ENCODE results near the gene CHD5. TPM values are rescaled to one million over a fixed set of nuclear protein-coding genes. Genes with fewer than 3 reads are reported as not detected.
"Not testable (repeated sequence)": the region's sequence is repeated elsewhere in the genome, so short reads cannot be mapped to it uniquely, and the experiment has no call there.

CHD5 gene
- total RNA-seq = under 1 TPM; 0.27 to 0.45 TPM

DNA sequence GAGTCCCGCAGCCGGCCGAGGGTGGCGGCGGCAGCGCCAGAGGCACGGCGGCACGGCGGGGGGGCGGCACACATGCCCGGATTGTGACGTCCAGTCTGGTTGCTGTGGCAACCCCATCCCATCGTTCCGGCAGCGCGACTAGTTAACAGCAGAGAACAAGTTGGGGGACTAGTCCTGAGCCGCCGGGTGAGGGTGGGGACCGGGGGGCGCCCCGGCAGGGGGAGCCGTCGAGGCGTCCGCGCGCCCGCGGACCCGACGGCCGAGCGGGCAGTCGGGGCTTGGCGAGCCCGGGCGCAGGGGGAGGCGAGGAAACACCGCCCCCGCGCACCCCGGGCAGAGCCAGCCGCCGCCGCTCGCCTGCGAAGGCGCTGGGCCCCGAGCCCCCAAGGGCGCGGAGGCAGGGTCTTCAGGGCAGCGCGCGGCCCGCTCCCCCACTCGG, at the start of gene CHD5:
TSS of gene CHD5 (minus strand) at position 54 of the 439 bp plus-strand sequence. CDS start 298 bp downstream, outside the sequence.
- DNase-seq = no peak
- H3K4me1 Mint-ChIP-seq (ENCODE audit: low read depth) = peaks cover 35% of the 10 kb centered on the region
- no peak within 1 kb of the TSS for H3K4me3 Mint-ChIP-seq
- H3K36me3 Mint-ChIP-seq (ENCODE audit: low read depth) = peaks cover 6% of the 10 kb centered on the region
- H3K9me3 Mint-ChIP-seq = no peaks in the 10 kb centered on the region
- CTCF ChIA-PET = no interaction called here
- peaks cover 41% of the 10 kb centered on the region for H3K27me3 Mint-ChIP-seq (ENCODE audit: low read depth)
- intact Hi-C loops (cut with micrococcal nuclease) = no loop called here
- no peak within 1 kb of the TSS for H3K27ac Mint-ChIP-seq

DNA sequence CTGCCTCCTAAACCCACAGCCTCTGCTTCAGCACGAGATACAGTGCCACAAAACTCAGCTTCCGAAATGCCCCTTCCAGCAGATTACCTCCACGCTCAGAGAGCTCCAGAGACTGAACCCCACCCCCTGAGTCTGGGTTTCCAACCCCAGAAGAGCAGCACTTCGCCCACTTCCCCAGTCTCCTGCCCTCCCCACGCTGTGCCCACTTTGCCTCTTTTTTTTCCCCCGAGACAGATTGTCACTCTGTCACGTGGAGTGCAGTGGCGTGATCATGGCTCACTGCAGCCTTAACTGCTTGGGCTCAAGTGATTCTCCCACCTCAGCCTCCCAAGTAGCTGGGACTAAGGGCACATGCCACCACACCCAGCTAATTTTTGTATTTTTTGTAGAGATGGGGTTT, 45.5 kb upstream of the CHD5 start:
- Mint-ChIP-seq H3K4me1 (ENCODE audit: low read depth) (no peaks in the 10 kb centered on the region), H3K4me3 (no peak overlapping the region), H3K36me3 (ENCODE audit: low read depth) (peaks cover 30% of the 10 kb centered on the region), H3K27me3 (ENCODE audit: low read depth) (no peaks in the 10 kb centered on the region), H3K27ac (no peak overlapping the region), H3K9me3 (no peaks in the 10 kb centered on the region)
- no peak for DNase-seq
- CTCF ChIA-PET = interaction anchor here (1.1 kb wide), 1 partner anchor 25 kb away, joined by 4 read pairs; no protein-coding TSS in a partner anchor
- intact Hi-C loops (cut with micrococcal nuclease) = no loop called here

DNA sequence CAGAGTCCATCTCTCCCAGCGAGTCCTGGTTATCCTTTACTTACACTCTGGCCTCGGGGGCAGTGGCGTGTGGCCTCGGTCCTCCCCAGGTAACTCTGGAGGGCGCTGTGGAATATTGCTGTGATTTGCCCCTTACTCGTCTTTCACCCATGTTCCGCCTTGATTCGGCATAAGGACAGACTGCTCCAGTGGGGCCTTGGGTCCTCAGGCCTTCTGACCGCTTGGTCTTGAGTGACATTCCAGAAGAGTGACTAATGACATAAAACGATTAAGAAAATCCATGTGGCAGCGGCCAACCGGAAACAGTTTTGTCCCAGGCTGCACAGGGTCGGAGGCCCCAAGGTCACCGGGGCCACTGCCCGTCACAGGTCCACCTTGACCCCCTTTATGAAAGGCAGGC, 44.6 kb upstream of the CHD5 start:
- Mint-ChIP-seq H3K27ac (no peak overlapping the region), H3K4me3 (no peak overlapping the region), H3K9me3 (no peaks in the 10 kb centered on the region), H3K4me1 (ENCODE audit: low read depth) (no peaks in the 10 kb centered on the region), H3K27me3 (ENCODE audit: low read depth) (no peaks in the 10 kb centered on the region), H3K36me3 (ENCODE audit: low read depth) (peaks cover 31% of the 10 kb centered on the region)
- intact Hi-C loops (cut with micrococcal nuclease) = no loop called here
- DNase-seq = no peak
- CTCF ChIA-PET = interaction anchor here (0.7 to 1.0 kb wide), 2 partner anchors 20 to 27 kb away, joined by 3 to 4 read pairs; no protein-coding TSS in a partner anchor

DNA sequence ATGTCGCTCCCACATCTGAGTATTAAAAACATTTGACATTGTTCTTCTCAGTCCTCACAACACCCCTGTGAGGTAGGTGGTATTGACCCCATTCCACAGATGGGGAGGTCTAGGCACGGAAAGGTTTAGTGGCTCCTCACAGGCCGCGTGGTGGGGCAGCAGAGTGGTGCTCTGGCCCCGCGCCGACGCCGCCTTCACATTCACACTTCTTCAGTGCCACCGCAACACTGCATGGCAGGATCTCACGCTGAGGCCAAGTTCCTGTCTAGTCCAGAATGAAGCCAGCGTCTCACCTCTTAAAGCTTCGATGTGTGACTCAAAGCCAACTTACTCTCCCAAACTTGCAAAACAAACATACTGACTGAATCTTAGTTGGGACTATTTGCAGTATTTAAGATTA, 43.5 kb upstream of the CHD5 start:
- intact Hi-C loops (cut with micrococcal nuclease) = no loop called here
- H3K36me3 Mint-ChIP-seq (ENCODE audit: low read depth) = peaks cover 30% of the 10 kb centered on the region

DNA sequence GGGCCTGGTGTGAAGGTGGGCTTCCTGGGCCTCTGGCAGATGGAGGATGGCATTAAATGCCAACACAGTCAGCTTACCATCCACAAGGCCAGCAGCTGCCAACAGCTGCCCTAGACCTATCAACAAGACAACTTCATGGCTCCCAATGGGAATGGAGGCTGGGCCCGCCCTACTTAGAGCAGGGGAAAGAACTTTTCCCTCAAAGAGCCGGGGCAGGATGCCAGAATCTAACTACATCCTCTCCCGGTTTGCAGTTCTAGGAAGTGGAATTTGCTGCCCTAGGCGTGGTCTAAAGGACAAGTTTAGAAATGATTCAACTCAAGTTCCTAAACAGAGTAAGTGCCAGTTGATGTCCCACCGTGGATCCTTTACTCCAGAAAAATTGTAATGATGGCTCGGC, 42.5 kb upstream of the CHD5 start:
- CTCF ChIA-PET = no interaction called here
- peaks cover under 1% of the 10 kb centered on the region for H3K27me3 Mint-ChIP-seq (ENCODE audit: low read depth)
- peaks cover 30% of the 10 kb centered on the region for H3K36me3 Mint-ChIP-seq (ENCODE audit: low read depth)
- H3K27ac Mint-ChIP-seq = no peak overlapping the region
- H3K4me1 Mint-ChIP-seq (ENCODE audit: low read depth) = no peaks in the 10 kb centered on the region
- H3K9me3 Mint-ChIP-seq = no peaks in the 10 kb centered on the region
- no peak for DNase-seq
- no peak overlapping the region for H3K4me3 Mint-ChIP-seq
- intact Hi-C loops (cut with micrococcal nuclease) = no loop called here

More for the DNA sequence above, 43.5 kb upstream of the CHD5 start:
- Mint-ChIP-seq H3K4me3 (no peak overlapping the region), H3K9me3 (no peaks in the 10 kb centered on the region), H3K4me1 (ENCODE audit: low read depth) (no peaks in the 10 kb centered on the region), H3K27me3 (ENCODE audit: low read depth) (no peaks in the 10 kb centered on the region), H3K27ac (no peak overlapping the region)
- CTCF ChIA-PET = interaction anchor here (1.0 kb wide), 1 partner anchor 19 kb away, joined by 4 read pairs; no protein-coding TSS in a partner anchor
- no peak for DNase-seq

DNA sequence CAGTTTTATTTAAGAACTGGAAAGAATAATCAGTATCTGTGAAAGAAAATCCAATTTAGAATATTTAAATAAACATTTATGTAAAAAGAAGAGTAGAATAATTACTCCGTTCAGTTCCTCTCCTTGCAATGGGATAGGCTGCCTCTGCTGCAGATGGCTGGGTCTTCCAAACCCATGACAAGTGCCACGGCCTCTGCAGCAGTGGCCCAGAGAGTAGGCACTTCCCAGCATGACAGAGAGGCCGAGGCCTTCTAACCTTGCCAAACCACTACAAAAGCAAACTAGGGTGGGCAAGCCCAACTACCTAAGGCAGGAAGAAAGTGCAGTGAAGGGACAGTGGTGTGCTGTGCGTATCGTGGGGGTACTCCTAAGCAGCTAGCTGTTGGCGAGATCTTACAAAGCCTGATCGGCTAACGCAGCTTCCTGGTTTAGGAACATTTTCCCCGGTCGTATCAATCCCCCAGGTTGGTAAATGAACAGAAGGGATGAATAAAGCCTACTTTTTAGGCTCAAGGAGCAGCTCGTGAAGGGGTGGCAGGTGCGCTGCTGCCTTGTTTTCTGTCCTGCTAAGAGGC, 41.2 kb upstream of the CHD5 start:
- peaks cover 24% of the 10 kb centered on the region for H3K36me3 Mint-ChIP-seq (ENCODE audit: low read depth)
- H3K4me3 Mint-ChIP-seq = no peak overlapping the region
- H3K27ac Mint-ChIP-seq = no peak overlapping the region
- no peaks in the 10 kb centered on the region for H3K9me3 Mint-ChIP-seq
- no peak for DNase-seq
- intact Hi-C loops (cut with micrococcal nuclease) = no loop called here
- H3K4me1 Mint-ChIP-seq (ENCODE audit: low read depth) = no peaks in the 10 kb centered on the region
- CTCF ChIA-PET = interaction anchor here (0.8 to 1.4 kb wide), 3 partner anchors 15 to 202 kb away, joined by 3 to 5 read pairs (median 3); partner anchors contain the start of gene RNF207
- peaks cover 9% of the 10 kb centered on the region for H3K27me3 Mint-ChIP-seq (ENCODE audit: low read depth)

DNA sequence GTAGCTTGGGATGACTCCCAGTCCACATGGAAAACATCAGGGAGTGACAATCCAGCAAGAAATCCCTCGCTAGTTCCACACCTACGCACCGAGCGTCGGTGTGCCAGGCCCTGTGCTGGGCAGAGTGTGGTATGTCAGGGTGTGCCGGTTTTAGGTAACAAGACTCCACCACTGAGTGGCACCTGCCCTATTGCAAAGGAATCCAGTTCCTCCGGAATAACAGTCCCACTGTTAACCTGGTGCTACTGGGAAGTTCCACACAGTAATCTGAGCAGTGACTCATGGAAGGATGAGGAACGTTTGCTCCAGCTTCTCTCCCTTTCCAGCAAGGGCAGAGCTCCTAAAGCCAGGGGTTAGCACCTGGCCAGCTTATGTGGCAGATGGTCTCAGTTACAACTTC, 40.1 kb upstream of the CHD5 start:
- Mint-ChIP-seq H3K4me3 (no peak overlapping the region), H3K36me3 (ENCODE audit: low read depth) (peaks cover 20% of the 10 kb centered on the region), H3K9me3 (no peaks in the 10 kb centered on the region), H3K27me3 (ENCODE audit: low read depth) (peaks cover 16% of the 10 kb centered on the region), H3K27ac (no peak overlapping the region), H3K4me1 (ENCODE audit: low read depth) (no peaks in the 10 kb centered on the region)
- intact Hi-C loops (cut with micrococcal nuclease) = no loop called here
- DNase-seq = no peak
- CTCF ChIA-PET = interaction anchor here (0.8 to 1.4 kb wide), 2 partner anchors 14 to 16 kb away, joined by 3 to 5 read pairs; partner anchors contain the start of gene RNF207

DNA sequence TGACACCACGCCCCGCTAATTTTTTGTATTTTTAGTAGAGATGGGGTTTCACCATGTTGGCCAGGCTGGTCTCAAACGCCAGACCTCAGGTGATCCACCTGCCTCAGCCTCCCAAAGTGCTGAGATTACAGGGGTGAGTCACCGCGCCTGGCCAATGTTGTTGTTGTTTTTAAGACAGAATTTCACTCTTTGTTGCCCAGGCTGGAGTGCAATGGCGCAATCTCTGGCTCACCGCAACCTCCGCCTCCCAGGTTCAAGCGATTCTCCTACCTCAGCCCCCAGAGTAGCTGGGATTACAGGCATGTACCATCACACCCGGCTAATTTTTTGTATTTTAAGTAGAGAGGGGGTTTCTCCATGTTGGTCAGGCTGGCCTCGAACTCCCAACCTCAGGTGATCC, 39.5 kb upstream of the CHD5 start:
- H3K4me1 Mint-ChIP-seq (ENCODE audit: low read depth); DNase-seq; intact Hi-C loops (cut with micrococcal nuclease); H3K4me3 Mint-ChIP-seq; H3K9me3 Mint-ChIP-seq; H3K27ac Mint-ChIP-seq: not testable (repeated sequence)
- Mint-ChIP-seq H3K36me3 (ENCODE audit: low read depth) (peaks cover 17% of the 10 kb centered on the region), H3K27me3 (ENCODE audit: low read depth) (peaks cover 16% of the 10 kb centered on the region)
- CTCF ChIA-PET = interaction anchor here (1.4 kb wide), 1 partner anchor 13 kb away, joined by 5 read pairs; the partner anchor contains the start of gene RNF207

DNA sequence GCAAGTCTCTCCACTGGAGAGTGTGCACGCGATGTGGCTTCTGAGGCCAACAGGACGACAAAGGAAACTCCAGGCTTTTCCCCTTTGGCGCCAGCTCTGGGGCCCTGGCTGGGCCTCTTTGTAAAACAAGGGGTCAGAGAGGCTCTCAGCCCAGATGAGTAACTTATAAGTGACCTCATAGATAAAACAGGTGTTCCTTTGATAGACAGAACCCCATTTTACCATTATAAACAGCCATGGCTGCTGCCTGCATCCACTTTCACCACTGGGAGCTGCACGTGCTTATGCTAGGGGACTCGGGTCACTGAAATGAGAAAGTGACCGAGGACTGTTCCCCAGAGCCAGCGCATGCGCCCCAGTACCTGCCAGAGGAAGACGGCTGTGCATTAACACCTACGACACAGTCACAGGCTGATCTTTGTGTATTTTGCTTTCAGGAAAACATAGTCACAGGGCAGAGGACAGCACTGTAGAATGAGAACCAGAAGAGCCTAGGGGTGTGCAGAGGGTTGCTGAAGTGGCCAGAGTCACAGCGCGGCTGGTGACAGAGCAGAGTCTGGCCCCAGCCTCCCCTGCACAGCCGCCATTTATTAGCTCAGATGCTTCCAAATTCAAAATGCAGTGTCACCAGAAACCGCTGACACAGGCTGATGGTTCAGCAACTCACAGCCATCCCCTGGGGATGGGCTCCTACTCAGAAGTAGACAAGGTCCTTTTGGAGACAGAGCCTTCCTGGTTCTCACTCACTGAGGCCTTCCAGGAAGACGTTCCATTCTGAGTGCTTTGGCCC, 38.4 kb upstream of the CHD5 start:
- CTCF ChIA-PET = interaction anchor here (1.8 kb wide), 1 partner anchor 12 kb away, joined by 4 read pairs; the partner anchor contains the start of gene RNF207
- no peaks in the 10 kb centered on the region for H3K9me3 Mint-ChIP-seq

DNA sequence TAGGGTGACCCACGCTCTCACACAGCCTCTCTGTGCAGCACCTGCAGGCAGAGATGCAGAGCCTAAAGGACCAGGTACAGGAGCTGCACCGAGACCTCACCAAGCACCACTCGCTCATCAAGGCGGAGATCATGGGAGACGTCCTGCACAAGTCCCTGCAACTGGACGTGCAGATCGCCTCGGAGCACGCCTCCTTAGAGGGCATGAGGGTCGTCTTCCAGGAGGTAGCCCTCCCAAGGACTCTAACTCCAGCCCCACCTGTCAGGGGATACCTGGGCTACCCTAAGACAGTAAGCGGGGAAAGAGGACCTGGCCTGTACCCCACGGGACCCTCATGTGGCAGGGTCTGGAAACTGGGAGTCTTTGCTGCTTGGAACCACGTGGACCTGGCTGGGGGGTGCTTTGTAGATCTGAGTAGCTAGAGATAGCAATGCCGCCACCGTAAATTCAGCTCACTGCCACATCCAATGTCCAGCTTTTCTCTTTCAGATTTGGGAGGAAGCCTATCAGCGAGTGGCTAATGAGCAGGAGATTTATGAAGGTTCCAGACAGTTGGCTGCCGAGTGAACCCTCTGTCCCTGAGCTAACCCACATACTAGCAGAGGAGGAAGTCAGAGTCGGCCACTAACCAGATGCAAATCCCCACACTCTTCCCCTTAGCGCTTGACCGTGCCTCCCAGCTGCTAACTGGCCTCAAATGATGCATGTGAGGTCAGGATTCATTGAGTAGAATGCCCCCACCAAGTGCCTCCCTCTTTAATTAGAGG, 32.3 kb upstream of the CHD5 start:
- DNase-seq = no peak
- intact Hi-C loops (cut with micrococcal nuclease) = no loop called here
- no peaks in the 10 kb centered on the region for H3K36me3 Mint-ChIP-seq (ENCODE audit: low read depth)
- peaks cover 39% of the 10 kb centered on the region for H3K27me3 Mint-ChIP-seq (ENCODE audit: low read depth)
- H3K27ac Mint-ChIP-seq = no peak overlapping the region
- H3K4me1 Mint-ChIP-seq (ENCODE audit: low read depth) = peaks cover 6% of the 10 kb centered on the region
- no peaks in the 10 kb centered on the region for H3K9me3 Mint-ChIP-seq
- H3K4me3 Mint-ChIP-seq = no peak overlapping the region
- CTCF ChIA-PET = interaction anchor here (0.8 to 1.5 kb wide), 2 partner anchors 17 to 27 kb away, joined by 3 read pairs; no protein-coding TSS in a partner anchor

More for the DNA sequence above, 38.4 kb upstream of the CHD5 start:
- H3K27me3 Mint-ChIP-seq (ENCODE audit: low read depth) = peaks cover 16% of the 10 kb centered on the region
- no peaks in the 10 kb centered on the region for H3K4me1 Mint-ChIP-seq (ENCODE audit: low read depth)
- no peak for DNase-seq
- no peak overlapping the region for H3K4me3 Mint-ChIP-seq
- no peak overlapping the region for H3K27ac Mint-ChIP-seq
- peaks cover 8% of the 10 kb centered on the region for H3K36me3 Mint-ChIP-seq (ENCODE audit: low read depth)
- intact Hi-C loops (cut with micrococcal nuclease) = no loop called here

DNA sequence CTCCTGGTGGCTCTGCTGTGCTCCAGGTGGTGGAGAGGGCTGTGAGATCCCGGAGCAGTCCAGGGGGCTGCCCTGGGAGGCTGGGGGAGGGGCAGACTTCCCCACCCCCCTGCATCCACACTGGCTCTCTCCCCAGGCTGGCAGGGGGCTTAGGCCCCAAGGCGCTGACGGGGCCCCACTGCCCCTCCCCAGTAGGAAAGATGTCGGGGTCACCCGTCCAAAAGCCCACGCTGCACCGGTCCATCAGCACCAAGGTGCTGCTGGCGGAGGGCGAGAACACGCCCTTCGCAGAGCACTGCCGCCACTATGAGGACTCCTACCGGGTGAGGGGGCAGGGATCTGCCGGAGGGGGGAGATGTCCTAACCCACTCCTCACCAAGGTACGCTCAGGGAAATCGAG, 31.6 kb upstream of the CHD5 start:
- Mint-ChIP-seq H3K4me3 (no peak overlapping the region), H3K27ac (no peak overlapping the region), H3K27me3 (ENCODE audit: low read depth) (peaks cover 38% of the 10 kb centered on the region), H3K36me3 (ENCODE audit: low read depth) (no peaks in the 10 kb centered on the region), H3K4me1 (ENCODE audit: low read depth) (peaks cover 8% of the 10 kb centered on the region), H3K9me3 (no peaks in the 10 kb centered on the region)
- no peak for DNase-seq
- CTCF ChIA-PET = interaction anchor here (0.8 to 1.5 kb wide), 2 partner anchors 17 to 28 kb away, joined by 3 read pairs; no protein-coding TSS in a partner anchor
- intact Hi-C loops (cut with micrococcal nuclease) = no loop called here

Data from activated naive CD4-positive, alpha-beta T cell treated with anti-CD3 and anti-CD28 coated beads for 36 hours (primary cell).